Smooth muscle cell (in vitro differentiated cells): ENCODE results near the gene TBC1D4. TPM values are rescaled to one million over a fixed set of nuclear protein-coding genes. Genes with fewer than 3 reads are reported as not detected.
A peak's percentile ranks its signal among the peaks of the same experiment; 100 is the strongest.

Source experiments
- DNase-seq: peaks from one replicate; lab custom pipeline; 2025; ENCODE audit not compliant: unreplicated experiment; lab: John Stamatoyannopoulos, UW
- H2AFZ ChIP-seq: fragments of 200-600 bp; sonication (generic); 2 replicates; pipeline ENCODE4 v1.6.0; 2016; ENCODE audit warnings: antibody characterized with exemption, low read depth, mild to moderate bottlenecking
- H3F3A ChIP-seq: fragments of 200-600 bp; sonication (generic); 2 replicates; pipeline ENCODE4 v1.6.0; 2017; ENCODE audit warnings: antibody characterized with exemption, low read depth
- H3K27ac ChIP-seq: fragments of 200-600 bp; sonication (generic); 2 replicates; pipeline ENCODE4 v1.5.1; 2016; ENCODE audit warnings: low read depth, mild to moderate bottlenecking
- H3K27me3 ChIP-seq: fragments of 200-600 bp; sonication (generic); 2 replicates; pipeline ENCODE4 v1.6.1; 2016; ENCODE audit warnings: low read depth, mild to moderate bottlenecking
- H3K36me3 ChIP-seq: fragments of 200-600 bp; sonication (generic); 2 replicates; pipeline ENCODE4 v1.5.1; 2016; ENCODE audit warnings: low read depth
- H3K4me1 ChIP-seq: fragments of 200-600 bp; sonication (generic); 2 replicates; pipeline ENCODE4 v1.5.1; 2016; ENCODE audit warnings: low read depth
- H3K4me2 ChIP-seq: fragments of 200-600 bp; sonication (generic); 2 replicates; pipeline ENCODE4 v1.6.0; 2016; ENCODE audit warnings: mild to moderate bottlenecking
- H3K4me3 ChIP-seq: fragments of 200-600 bp; sonication (generic); 2 replicates; pipeline ENCODE4 v1.5.1; 2016; ENCODE audit warnings: mild to moderate bottlenecking
- H3K79me2 ChIP-seq: fragments of 200-600 bp; sonication (generic); 2 replicates; pipeline ENCODE4 v1.6.0; 2016; ENCODE audit warnings: low read depth, mild to moderate bottlenecking
- H3K9ac ChIP-seq: fragments of 200-600 bp; sonication (generic); 2 replicates; pipeline ENCODE4 v1.6.0; 2016; ENCODE audit warnings: low read depth
- H3K9me3 ChIP-seq: fragments of 200-600 bp; sonication (generic); replicated peaks from 2 replicates; pipeline ENCODE4 v1.5.1; 2016; ENCODE audit warnings: low read depth
- H4K20me1 ChIP-seq: fragments of 200-600 bp; sonication (generic); 2 replicates; pipeline ENCODE4 v1.6.0; 2016; ENCODE audit warnings: low read depth
- CTCF ChIP-seq: fragments of 200-600 bp; sonication (generic); IDR thresholded peaks from 2 replicates; pipeline ENCODE4 v1.5.1; 2017; ENCODE audit warnings: borderline replicate concordance, mild to moderate bottlenecking, antibody characterized with exemption; ENCODE audit not compliant: insufficient read depth, poor library complexity, severe bottlenecking
- WGBS: methylation state at CpG from one replicate; pipeline ENCODE4 v1.1.7; 2016; ENCODE audit warnings: low lambda C conversion rate; 5-methylcytosine and 5-hydroxymethylcytosine counted together
- polyA plus RNA-seq: library from polyadenylated mRNA; unstranded; fragments of >200 nt; fragmentation: Nextera tagmentation; extraction: Ambion mirVana; gene quantifications from 2 replicates; pipeline ENCODE4 v1.2.1, GENCODE V29; 2016
- total RNA-seq: library from RNA; depleted of rRNA; stranded (reverse); fragments of >200 nt; gene quantifications from 2 replicates; pipeline ENCODE4 v1.2.3, GENCODE V29; 2014

TBC1D4 gene
- total and polyA plus RNA-seq, 2 experiments from 2014 or later: 7.7 to 21.9 TPM

DNA sequence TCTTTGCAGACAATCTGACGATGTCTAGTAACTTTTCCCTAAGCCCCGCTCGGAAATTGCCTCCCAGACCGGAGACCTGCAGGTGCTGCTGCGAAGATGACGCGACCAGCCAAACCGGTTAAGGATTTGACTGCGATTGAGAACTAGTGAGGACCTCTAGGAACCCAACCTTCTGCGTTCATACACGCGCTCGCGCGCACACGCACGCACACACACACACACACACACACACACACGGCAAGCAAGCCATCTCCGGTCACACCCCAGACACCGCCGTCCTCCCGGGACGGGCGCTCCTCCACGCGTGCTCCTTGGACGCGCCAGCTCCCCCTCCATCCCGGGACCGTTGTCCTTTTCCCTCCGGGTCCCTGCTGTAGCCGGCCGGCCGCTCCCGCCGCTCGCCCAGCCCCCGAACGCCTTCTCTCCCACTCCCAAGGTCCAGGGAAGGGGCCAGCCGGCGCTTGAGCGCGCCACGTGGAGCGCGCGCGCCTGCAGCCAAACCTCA lies 1.2 kb downstream of the TBC1D4 start:
- TF ChIP-seq CTCF: no peak
- DNase-seq: peak; percentile 18
- H3K36me3 ChIP-seq: no peaks in the 10 kb centered on the region
- H3K4me2 ChIP-seq: peak overlapping the region; percentile 96
- H3K9me3 ChIP-seq: no peaks in the 10 kb centered on the region
- no peaks in the 10 kb centered on the region for H3F3A ChIP-seq
- H2AFZ ChIP-seq: peak overlapping the region; percentile 56
- H3K4me1 ChIP-seq: peaks cover 18% of the 10 kb centered on the region
- 1% methylated on average over 31 of the region's 48 CpGs for WGBS
- no peaks in the 10 kb centered on the region for H3K27me3 ChIP-seq
- no peak overlapping the region for H3K27ac ChIP-seq
- H3K9ac ChIP-seq: no peak overlapping the region
- H3K4me3 ChIP-seq: peak overlapping the region; percentile 90
- H4K20me1 ChIP-seq: peaks cover 40% of the 10 kb centered on the region
- H3K79me2 ChIP-seq: peaks cover 30% of the 10 kb centered on the region

DNA sequence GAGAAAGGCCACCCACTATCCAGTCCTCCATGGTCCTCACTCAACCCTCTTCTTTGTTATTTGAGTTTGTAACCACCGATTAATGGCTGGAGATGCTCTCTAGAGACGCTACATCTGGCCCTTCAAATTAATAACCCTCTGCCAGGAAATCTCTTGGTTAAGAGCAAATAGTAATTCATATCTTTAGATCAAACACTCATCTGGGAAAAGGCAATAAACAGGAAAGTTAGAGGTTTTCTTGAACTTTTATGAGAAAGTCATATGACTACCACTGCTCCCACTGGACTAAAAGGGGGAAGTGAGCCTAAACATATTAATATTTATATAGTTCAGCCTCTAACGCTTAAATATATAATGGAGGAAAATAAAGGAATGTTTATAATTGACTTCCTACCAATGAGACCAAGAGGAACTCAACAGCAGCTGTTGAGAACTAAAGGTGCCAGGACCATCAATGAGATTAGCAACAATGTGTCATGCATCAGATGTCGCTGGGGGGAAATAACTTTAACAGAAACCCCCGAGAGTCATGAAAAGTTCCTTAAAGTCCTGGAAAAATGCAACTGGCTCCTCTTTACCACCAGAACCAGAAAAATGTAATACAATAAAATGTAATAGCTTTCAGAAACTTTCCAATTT lies 2.7 kb downstream of the TBC1D4 start:
- no peaks in the 10 kb centered on the region for H3K27me3 ChIP-seq
- H2AFZ ChIP-seq: no peak overlapping the region
- no peak overlapping the region for H3K9ac ChIP-seq
- WGBS: 79% methylated on average over 5 of the region's 5 CpGs
- H3K9me3 ChIP-seq: no peaks in the 10 kb centered on the region
- no peak for TF ChIP-seq CTCF
- H3K4me1 ChIP-seq: peaks cover 12% of the 10 kb centered on the region
- peaks cover 41% of the 10 kb centered on the region for H3K79me2 ChIP-seq
- DNase-seq: no peak
- H3K36me3 ChIP-seq: no peaks in the 10 kb centered on the region
- no peaks in the 10 kb centered on the region for H3F3A ChIP-seq
- H3K27ac ChIP-seq: no peak overlapping the region
- no peak overlapping the region for H3K4me3 ChIP-seq
- peak overlapping the region; percentile 96 for H3K4me2 ChIP-seq
- peaks cover 42% of the 10 kb centered on the region for H4K20me1 ChIP-seq

- Histone ChIP-seq H3K27me3 (no peaks in the 10 kb centered on the region), H3K9me3 (no peaks in the 10 kb centered on the region), H3K27ac (no peak overlapping the region), H4K20me1 (peaks cover 42% of the 10 kb centered on the region), H3K4me3 (no peak overlapping the region), H3K4me1 (peaks cover 12% of the 10 kb centered on the region), H3F3A (no peaks in the 10 kb centered on the region), H3K9ac (no peak overlapping the region), H3K36me3 (no peaks in the 10 kb centered on the region), H3K79me2 (peaks cover 46% of the 10 kb centered on the region), H3K4me2 (no peak overlapping the region), H2AFZ (no peak overlapping the region)
- no peak for DNase-seq
- TF ChIP-seq CTCF: no peak
- WGBS: 93% methylated on average over 4 of the region's 4 CpGs
Observed at GRCh38 chr13:75478659-75479058, 3.3 kb downstream of the TBC1D4 start.

GRCh38 chr13:75474956-75475355 lies 7.0 kb downstream of the TBC1D4 start:
- no peak for TF ChIP-seq CTCF
- Histone ChIP-seq H3K27me3 (no peaks in the 10 kb centered on the region), H3K27ac (no peak overlapping the region), H3F3A (no peaks in the 10 kb centered on the region), H3K9ac (no peak overlapping the region), H3K4me1 (peaks cover 3% of the 10 kb centered on the region), H3K36me3 (no peaks in the 10 kb centered on the region), H2AFZ (no peak overlapping the region), H4K20me1 (peaks cover 34% of the 10 kb centered on the region), H3K9me3 (no peaks in the 10 kb centered on the region), H3K4me2 (no peak overlapping the region), H3K79me2 (peaks cover 47% of the 10 kb centered on the region), H3K4me3 (no peak overlapping the region)
- WGBS: 65% methylated on average over 2 of the region's 2 CpGs
- no peak for DNase-seq
